Stimulated activated naive CD8-positive, alpha-beta T cell treated with anti-CD3 and anti-CD28 coated beads, Interleukin-15, Interleukin-2, amounts not matched to agents 100 ng/mL and 50 ng/mL, for 24 hours (primary cell): ENCODE results near the gene NDRG2.

Source experiments
- H3K27ac Mint-ChIP-seq: one replicate; pipeline ENCODE4 v1.8.0; 2021; ENCODE audit warnings: mild to moderate bottlenecking, mixed read lengths
- H3K27me3 Mint-ChIP-seq: one replicate; pipeline ENCODE4 v1.8.0; 2021; ENCODE audit warnings: mixed read lengths
- H3K36me3 Mint-ChIP-seq: one replicate; pipeline ENCODE4 v1.8.0; 2021; ENCODE audit warnings: low read depth, mixed read lengths
- H3K4me1 Mint-ChIP-seq: one replicate; pipeline ENCODE4 v1.8.0; 2021; ENCODE audit warnings: low read depth, mixed read lengths
- H3K4me3 Mint-ChIP-seq: one replicate; pipeline ENCODE4 v1.8.0; 2021; ENCODE audit warnings: mild to moderate bottlenecking, mixed read lengths
- H3K9me3 Mint-ChIP-seq: one replicate; pipeline ENCODE4 v1.8.0; 2021; ENCODE audit warnings: mixed read lengths

Gene NDRG2

GRCh38 chr14:21060614-21061346, 35.9 kb upstream of the NDRG2 start:
- H3K9me3 Mint-ChIP-seq = no peaks in the 10 kb centered on the region

GRCh38 chr14:21059842-21060613, 35.2 kb upstream of the NDRG2 start:
- Mint-ChIP-seq H3K4me1 (no peaks in the 10 kb centered on the region), H3K27ac (no peak overlapping the region), H3K9me3 (no peaks in the 10 kb centered on the region), H3K36me3 (no peaks in the 10 kb centered on the region), H3K27me3 (peaks cover 22% of the 10 kb centered on the region), H3K4me3 (no peak overlapping the region)

More at GRCh38 chr14:21060614-21061346, 35.9 kb upstream of the NDRG2 start:
- Mint-ChIP-seq H3K27ac (no peak overlapping the region), H3K4me3 (no peak overlapping the region), H3K4me1 (no peaks in the 10 kb centered on the region), H3K27me3 (peaks cover 29% of the 10 kb centered on the region), H3K36me3 (no peaks in the 10 kb centered on the region)

- no peaks in the 10 kb centered on the region for H3K36me3 Mint-ChIP-seq
- H3K9me3 Mint-ChIP-seq = no peaks in the 10 kb centered on the region
- no peak overlapping the region for H3K4me3 Mint-ChIP-seq
- no peaks in the 10 kb centered on the region for H3K4me1 Mint-ChIP-seq
- no peak overlapping the region for H3K27ac Mint-ChIP-seq
- H3K27me3 Mint-ChIP-seq = peaks cover 20% of the 10 kb centered on the region
These were observed 34.0 kb upstream of the NDRG2 start for GRCh38 chr14:21058903-21059302.

- Mint-ChIP-seq H3K4me1 (no peaks in the 10 kb centered on the region), H3K36me3 (no peaks in the 10 kb centered on the region), H3K9me3 (no peaks in the 10 kb centered on the region), H3K4me3 (no peak within 1 kb of the TSS), H3K27me3 (peaks cover 11% of the 10 kb centered on the region), H3K27ac (no peak within 1 kb of the TSS)
These were observed 33.2 kb upstream of the NDRG2 start, which contains the start of gene RNASE8 for GRCh38 chr14:21057803-21058675. Gene RNASE8, plus strand, starts transcription at chr14:21057822. Its CDS starts 71 bp downstream, at chr14:21057893.

GRCh38 chr14:21056520-21057163, 31.8 kb upstream of the NDRG2 start:
- Mint-ChIP-seq H3K27me3 (peaks cover 6% of the 10 kb centered on the region), H3K9me3 (no peaks in the 10 kb centered on the region), H3K4me3 (no peak overlapping the region), H3K36me3 (no peaks in the 10 kb centered on the region), H3K27ac (no peak overlapping the region), H3K4me1 (no peaks in the 10 kb centered on the region)

GRCh38 chr14:21055432-21056117, 30.7 kb upstream of the NDRG2 start:
- H3K27ac Mint-ChIP-seq = no peak overlapping the region
- H3K36me3 Mint-ChIP-seq = no peaks in the 10 kb centered on the region
- H3K4me1 Mint-ChIP-seq = no peaks in the 10 kb centered on the region
- H3K27me3 Mint-ChIP-seq = peaks cover 4% of the 10 kb centered on the region
- no peak overlapping the region for H3K4me3 Mint-ChIP-seq
- H3K9me3 Mint-ChIP-seq = no peaks in the 10 kb centered on the region

- H3K4me1 Mint-ChIP-seq = no peaks in the 10 kb centered on the region
- H3K36me3 Mint-ChIP-seq = no peaks in the 10 kb centered on the region
- no peaks in the 10 kb centered on the region for H3K9me3 Mint-ChIP-seq
- H3K27me3 Mint-ChIP-seq = no peaks in the 10 kb centered on the region
- H3K4me3 Mint-ChIP-seq = no peak overlapping the region
- H3K27ac Mint-ChIP-seq = no peak overlapping the region
These were observed 29.9 kb upstream of the NDRG2 start for GRCh38 chr14:21054768-21055145.

- Mint-ChIP-seq H3K4me3 (no peak overlapping the region), H3K4me1 (no peaks in the 10 kb centered on the region), H3K9me3 (no peaks in the 10 kb centered on the region), H3K27ac (no peak overlapping the region), H3K36me3 (no peaks in the 10 kb centered on the region), H3K27me3 (no peaks in the 10 kb centered on the region)
These were observed 29.4 kb upstream of the NDRG2 start for GRCh38 chr14:21054123-21054767.

- Mint-ChIP-seq H3K27ac (no peak overlapping the region), H3K36me3 (no peaks in the 10 kb centered on the region), H3K4me3 (no peak overlapping the region), H3K27me3 (peaks cover 3% of the 10 kb centered on the region), H3K4me1 (no peaks in the 10 kb centered on the region), H3K9me3 (no peaks in the 10 kb centered on the region)
These were observed 28.6 kb upstream of the NDRG2 start for GRCh38 chr14:21053184-21054122.

GRCh38 chr14:21050597-21050996, 25.7 kb upstream of the NDRG2 start:
- Mint-ChIP-seq H3K9me3 (no peaks in the 10 kb centered on the region), H3K27ac (no peak overlapping the region), H3K4me3 (no peak overlapping the region), H3K4me1 (no peaks in the 10 kb centered on the region), H3K27me3 (peaks cover 4% of the 10 kb centered on the region), H3K36me3 (no peaks in the 10 kb centered on the region)

- Mint-ChIP-seq H3K36me3 (no peaks in the 10 kb centered on the region), H3K9me3 (no peaks in the 10 kb centered on the region), H3K27me3 (peaks cover 11% of the 10 kb centered on the region), H3K27ac (no peak overlapping the region), H3K4me3 (no peak overlapping the region), H3K4me1 (peaks cover 3% of the 10 kb centered on the region)
These were observed 24.4 kb upstream of the NDRG2 start for GRCh38 chr14:21049271-21049673.

- Mint-ChIP-seq H3K4me3 (no peak overlapping the region), H3K4me1 (peaks cover 5% of the 10 kb centered on the region), H3K36me3 (no peaks in the 10 kb centered on the region), H3K27me3 (peaks cover 11% of the 10 kb centered on the region), H3K9me3 (no peaks in the 10 kb centered on the region), H3K27ac (no peak overlapping the region)
These were observed 23.8 kb upstream of the NDRG2 start for GRCh38 chr14:21048638-21049037.

- Mint-ChIP-seq H3K27ac (no peak overlapping the region), H3K4me1 (peaks cover 5% of the 10 kb centered on the region), H3K9me3 (no peaks in the 10 kb centered on the region), H3K36me3 (no peaks in the 10 kb centered on the region), H3K27me3 (peaks cover 17% of the 10 kb centered on the region), H3K4me3 (no peak overlapping the region)
These were observed 22.5 kb upstream of the NDRG2 start for GRCh38 chr14:21047378-21047781.
